Measurements from ENCODE around the gene PPFIA2.

GRCh38 chr12:81377771-81378170 lies 381.4 kb downstream of the PPFIA2 start:
- no peak for TF ChIP-seq GATA3 (IDR thresholded peaks at IDR 0.05; ENCODE audit: low read depth, low read length)
- TF ChIP-seq GATA2 (IDR thresholded peaks at IDR 0.05; ENCODE audit: low read depth, low read length): no peak
